Panc1 (cell line): ENCODE data around the gene ZNF304. TPM values are rescaled to one million over a fixed set of nuclear protein-coding genes. Genes with fewer than 3 reads are reported as not detected.
A peak's percentile ranks its signal among the peaks of the same experiment; 100 is the strongest.

ENCODE experiments used
- ATAC-seq: fragments of 200-7000 bp; cut with Tn5 transposase; 2 replicates; pipeline ENCODE4 v1.9.1; 2020; ENCODE audit warnings: mild to moderate bottlenecking, moderate library complexity
- BruUV-seq: library from RNA; stranded (reverse); fragments of 400-500 nt; replicated peaks from 2 replicates; lab custom pipeline; 2021; lab: Mats Ljungman, UMichigan
- CTCF ChIA-PET: fragments of 300-600 bp; sonication (Branson Sonifier 250); formaldehyde crosslinking; loops from one replicate; lab custom pipeline; 2022; ENCODE audit warnings: antibody characterized with exemption; lab: Charles Lee
- POLR2A ChIA-PET: fragments of 300-600 bp; sonication (Branson Sonifier 250); formaldehyde crosslinking; loops from one replicate; lab custom pipeline; 2022; ENCODE audit warnings: antibody characterized with exemption; lab: Charles Lee
- DNase-seq: peaks from one replicate; pipeline ENCODE4 v3.0.0-alpha.2; 2010; ENCODE audit warnings: low read depth, low spot score
- H3K27ac ChIP-seq: 2 replicates; pipeline ENCODE4 v1.5.1; 2011; ENCODE audit warnings: mild to moderate bottlenecking, low read length, inconsistent platforms
- H3K27me3 ChIP-seq: fragments of 200-500 bp; sonication (Bioruptor generic); 2 replicates; pipeline ENCODE4 v1.6.0; 2014; ENCODE audit warnings: low read length, inconsistent platforms; ENCODE audit not compliant: control insufficient read depth, insufficient read depth
- H3K36me3 ChIP-seq: fragments of 200-500 bp; sonication (Bioruptor generic); 2 replicates; pipeline ENCODE4 v1.5.1; 2014; ENCODE audit warnings: inconsistent platforms, mild to moderate bottlenecking, low read length, moderate library complexity; ENCODE audit not compliant: control insufficient read depth, insufficient read depth
- H3K4me1 ChIP-seq: 2 replicates; pipeline ENCODE4 v1.5.1; 2011; ENCODE audit warnings: inconsistent platforms, mild to moderate bottlenecking, low read length, moderate library complexity; ENCODE audit not compliant: control insufficient read depth, insufficient read depth
- H3K4me3 ChIP-seq, 2 experiments: 2 replicates each; pipeline ENCODE4 v1.5.1; 2011 to 2012; ENCODE audit warnings: low read depth in 2 of 2, low read length in 2 of 2, mild to moderate bottlenecking in 2 of 2, inconsistent platforms in 1 of 2, moderate library complexity in 1 of 2
- H3K9me3 ChIP-seq: fragments of 200-500 bp; sonication (Bioruptor generic); 2 replicates; pipeline ENCODE4 v1.5.1; 2014; ENCODE audit warnings: low read depth, mild to moderate bottlenecking, inconsistent platforms, low read length, moderate library complexity; ENCODE audit not compliant: control insufficient read depth, insufficient read depth
- CTCF ChIP-seq: fragments of 450-650 bp; IDR thresholded peaks from 2 replicates; pipeline ENCODE4 v1.5.1; 2017; ENCODE audit warnings: mild to moderate bottlenecking
- POLR2AphosphoS5 ChIP-seq: IDR thresholded peaks from 2 replicates; pipeline ENCODE4 v1.6.1; 2012; ENCODE audit warnings: mild to moderate bottlenecking, low read depth, low read length, moderate library complexity
- REST ChIP-seq, 2 experiments: IDR thresholded peaks; 2 replicates each; pipeline ENCODE4 v1.6.1; 2011 to 2012; ENCODE audit warnings: low read depth in 2 of 2, control low read depth in 1 of 2, low read length in 1 of 2, mild to moderate bottlenecking in 1 of 2, moderate library complexity in 1 of 2; ENCODE audit not compliant: insufficient read depth in 1 of 2
- SIN3A ChIP-seq: IDR thresholded peaks from 2 replicates; pipeline ENCODE4 v1.6.1; 2012; ENCODE audit warnings: low read depth, mild to moderate bottlenecking, low read length, moderate library complexity, borderline replicate concordance; ENCODE audit not compliant: insufficient read depth
- TCF7L2 ChIP-seq: IDR thresholded peaks from 2 replicates; pipeline ENCODE4 v1.6.1; 2011; ENCODE audit warnings: mild to moderate bottlenecking, low read depth, low read length, inconsistent platforms
- in situ Hi-C: cut with HindIII; loops from 2 replicates; pipeline ENCODE4 v1.10.0; 2016; ENCODE audit warnings: low sequenced_read_pairs, low pct_unique_long_range_greater_than_20kb
- intact Hi-C: fragments of 100-400 bp; cut with micrococcal nuclease; formaldehyde crosslinking; loops from one replicate; pipeline ENCODE4 v1.10.0; 2022; ENCODE audit not compliant: unreplicated experiment
- total RNA-seq: library from RNA; stranded (reverse); gene quantifications from one replicate; pipeline ENCODE4 v1.2.1, GENCODE V29; 2021; ENCODE audit not compliant: unreplicated experiment

ZNF304 gene
- total RNA-seq, 1 experiment from 2014 or later, result 10.8 TPM

GRCh38 chr19:57302727-57303401, 48.2 kb upstream of the ZNF304 start:
- in situ Hi-C loops (no loop called here), intact Hi-C loops (no loop called here)
- Histone ChIP-seq H3K36me3 (peaks cover 2% of the 10 kb centered on the region; the same call in 1 of the 2 replicates), H3K4me3 (no peak overlapping the region), H3K27me3 (no peaks in the 10 kb centered on the region), H3K4me1 (no peaks in the 10 kb centered on the region), H3K27ac (no peak overlapping the region), H3K9me3 (peaks cover 5% of the 10 kb centered on the region; the same call in 1 of the 2 replicates)
- DNase-seq, result no peak
- no peak for TF ChIP-seq SIN3A
- TF ChIP-seq REST (IDR thresholded peaks at IDR 0.05; ENCODE audit: insufficient read depth in 1 of 2, low read depth in 2 of 2, low read length in 1 of 2), result no peak
- TF ChIP-seq POLR2AphosphoS5, result no peak
- TF ChIP-seq TCF7L2, result no peak
- TF ChIP-seq CTCF, result no peak
- BruUV-seq, result no TSS peak
- ATAC-seq, result peak; percentile 61
- POLR2A ChIA-PET, result interaction anchor here (0.6 kb wide), 1 partner anchor 480 kb away, joined by 6 read pairs; no protein-coding TSS in a partner anchor
- CTCF ChIA-PET, result interaction anchor here (0.5 kb wide), 1 partner anchor 179 kb away, joined by 3 read pairs; no protein-coding TSS in a partner anchor

- H3K27me3 ChIP-seq, result no peaks in the 10 kb centered on the region
- DNase-seq (no peak), ATAC-seq (no peak)
- peaks cover 2% of the 10 kb centered on the region; the same call in 1 of the 2 replicates for H3K36me3 ChIP-seq
- H3K4me1 ChIP-seq, result no peaks in the 10 kb centered on the region
- H3K9me3 ChIP-seq, result peaks cover 12% of the 10 kb centered on the region; the same call in 1 of the 2 replicates
- no peak for TF ChIP-seq POLR2AphosphoS5
- no peak for TF ChIP-seq SIN3A
- no peak for TF ChIP-seq TCF7L2
- TF ChIP-seq CTCF, result no peak
- TF ChIP-seq REST (IDR thresholded peaks at IDR 0.05; ENCODE audit: insufficient read depth in 1 of 2, low read depth in 2 of 2, low read length in 1 of 2), result no peak
- H3K27ac ChIP-seq, result no peak overlapping the region
- no TSS peak for BruUV-seq
- ChIA-PET CTCF (no interaction called here), POLR2A (no interaction called here)
- intact Hi-C loops (no loop called here), in situ Hi-C loops (no loop called here)
- H3K4me3 ChIP-seq, result no peak overlapping the region
Observed at GRCh38 chr19:57305056-57305455, 46.0 kb upstream of the ZNF304 start.
